ENCODE measurements around the gene HUNK.
"Not testable (repeated sequence)": the region's sequence is repeated elsewhere in the genome, so short reads cannot be mapped to it uniquely, and the experiment has no call there.

HUNK gene

DNA sequence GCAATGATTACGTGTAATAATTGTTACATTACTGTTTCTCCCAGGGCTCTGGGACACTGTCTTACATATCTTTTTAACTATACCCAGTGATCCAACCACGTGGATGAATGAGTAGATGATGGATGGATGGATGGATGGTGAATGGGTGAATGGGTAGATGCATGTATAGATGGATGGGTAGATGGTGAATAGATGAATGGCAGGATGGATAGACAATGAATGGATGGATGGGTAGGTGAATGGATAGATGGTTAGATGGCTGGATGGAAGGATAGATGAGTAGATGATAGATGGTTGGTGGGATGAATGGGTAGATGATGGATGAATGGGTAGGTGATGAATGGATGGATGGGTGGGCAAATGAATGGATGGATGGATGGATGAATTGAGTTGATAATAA, 135.9 kb downstream of the HUNK start:
- no peak for DNase-seq

DNA sequence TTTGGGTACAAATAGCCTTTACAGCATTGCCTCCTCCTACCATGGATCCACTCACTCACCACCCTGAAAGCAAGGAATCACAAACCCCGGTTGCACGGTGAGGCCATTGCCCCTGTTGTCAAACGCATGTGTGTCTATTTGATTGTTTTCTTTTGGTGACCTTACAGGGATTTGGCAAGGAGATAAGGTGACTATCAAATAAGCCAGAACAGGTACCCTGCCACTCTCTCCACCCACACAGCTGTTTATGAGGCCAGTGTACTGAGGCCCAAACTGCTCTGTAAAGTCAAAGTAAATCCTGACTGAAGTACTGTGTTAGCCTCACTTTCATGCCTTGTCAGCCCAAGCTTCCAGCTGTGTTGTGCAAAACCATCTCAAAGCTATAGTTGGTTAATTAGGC, 136.4 kb downstream of the HUNK start:
- DNase-seq, result no peak

DNA sequence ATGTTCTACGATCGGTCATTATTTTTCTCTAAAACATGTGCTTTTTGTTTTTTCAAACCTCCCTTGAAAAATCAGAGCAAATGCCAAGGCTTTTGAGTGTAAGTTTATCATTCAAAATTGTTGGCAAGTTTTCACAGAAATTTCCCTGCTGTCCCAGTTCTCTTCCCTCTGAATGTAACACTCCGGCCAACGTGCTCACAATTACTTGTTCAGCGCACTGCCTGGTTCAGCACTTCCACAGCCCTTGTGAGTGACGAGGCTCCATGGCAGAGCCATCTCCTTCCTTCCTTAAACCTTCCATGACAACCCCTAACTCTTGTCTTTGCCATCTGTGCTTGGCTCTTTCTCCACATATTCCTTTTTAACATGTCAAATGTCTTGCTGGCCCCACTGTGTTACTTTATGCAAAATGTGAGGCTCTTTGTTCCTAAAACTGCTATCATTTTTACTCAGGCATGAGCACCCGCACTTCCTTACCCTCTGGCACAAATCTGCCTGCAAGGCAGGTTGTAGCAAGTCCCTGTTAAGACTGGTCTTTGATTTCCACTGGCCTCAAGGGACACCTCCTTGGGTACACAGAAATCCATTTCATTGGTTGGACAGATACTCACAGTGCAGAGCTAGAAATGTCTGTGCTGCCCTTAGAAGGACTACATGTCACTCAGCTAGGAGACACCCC, 142.8 kb downstream of the HUNK start:
- DNase-seq, result no peak

DNA sequence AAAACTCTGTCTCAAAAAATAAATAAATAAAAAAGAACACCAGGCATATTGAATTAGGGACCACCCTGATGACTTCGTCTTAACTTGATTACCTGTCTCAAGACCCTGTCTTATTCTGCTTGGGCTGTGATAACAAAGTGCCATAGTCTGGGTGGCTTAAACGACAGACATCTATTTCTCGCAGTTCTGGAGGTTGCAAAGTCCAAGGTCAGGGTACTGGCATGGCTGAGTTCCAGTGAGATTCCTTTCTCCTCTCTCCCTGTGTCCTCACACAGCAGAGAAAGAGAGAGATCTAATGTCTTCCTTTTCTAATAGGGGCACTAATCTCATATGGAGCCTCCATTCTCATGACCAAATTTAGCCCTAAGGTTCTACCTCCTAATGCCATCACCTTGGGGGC, 145.6 kb downstream of the HUNK start:
- no peak for DNase-seq

DNA sequence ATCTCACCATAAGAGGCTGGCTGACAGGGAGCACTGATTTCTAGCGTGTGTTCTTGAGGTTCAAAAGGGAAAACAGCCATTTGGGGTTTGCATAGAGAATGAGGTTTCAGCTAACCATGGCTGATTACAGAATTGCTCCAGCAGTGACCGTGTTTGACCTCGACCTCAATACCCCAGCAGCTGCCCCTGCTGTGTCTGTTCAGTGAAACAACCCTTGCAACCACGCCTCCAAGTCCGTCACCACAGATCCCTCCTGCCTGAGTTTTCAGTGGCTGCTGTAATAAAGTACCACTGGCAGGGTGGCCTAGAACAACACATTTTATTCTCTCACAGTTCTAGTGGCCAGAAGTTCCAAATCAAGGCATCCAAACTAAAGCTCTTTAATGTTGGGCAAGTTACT, 147.7 kb downstream of the HUNK start:
- DNase-seq, result no peak

DNA sequence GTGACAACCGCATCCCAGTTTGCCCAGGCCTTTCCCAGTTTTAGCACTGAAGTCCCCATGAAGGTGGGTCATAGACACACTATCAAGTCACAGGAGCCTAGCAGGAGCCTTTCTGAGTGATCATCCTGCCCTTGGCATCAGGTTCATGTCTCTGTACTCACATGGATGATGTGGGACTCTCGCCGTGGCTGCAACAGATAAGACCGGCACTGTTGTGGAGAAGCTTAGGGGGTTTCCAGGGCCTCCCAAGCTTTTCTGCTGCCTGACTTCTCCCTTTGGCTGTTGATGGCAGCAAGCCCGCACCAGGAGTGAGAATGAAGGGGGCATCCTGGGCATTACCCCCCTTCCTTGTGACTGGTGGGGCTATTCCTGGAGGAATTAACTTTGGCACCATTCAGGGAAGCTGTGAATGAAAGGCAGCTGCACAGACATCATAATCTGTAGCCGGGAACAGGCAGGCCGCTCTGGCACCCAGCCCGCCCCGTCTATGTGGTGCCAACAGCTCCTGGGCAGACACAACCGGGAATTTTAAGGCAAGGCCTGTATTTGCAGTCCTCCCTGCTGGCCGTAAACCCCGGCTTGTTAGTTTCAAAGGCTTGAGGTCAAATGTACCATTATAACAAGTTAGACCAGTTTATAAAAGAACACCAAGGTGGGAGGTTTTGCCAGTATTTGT, 148.6 kb downstream of the HUNK start:
- no peak for DNase-seq

DNA sequence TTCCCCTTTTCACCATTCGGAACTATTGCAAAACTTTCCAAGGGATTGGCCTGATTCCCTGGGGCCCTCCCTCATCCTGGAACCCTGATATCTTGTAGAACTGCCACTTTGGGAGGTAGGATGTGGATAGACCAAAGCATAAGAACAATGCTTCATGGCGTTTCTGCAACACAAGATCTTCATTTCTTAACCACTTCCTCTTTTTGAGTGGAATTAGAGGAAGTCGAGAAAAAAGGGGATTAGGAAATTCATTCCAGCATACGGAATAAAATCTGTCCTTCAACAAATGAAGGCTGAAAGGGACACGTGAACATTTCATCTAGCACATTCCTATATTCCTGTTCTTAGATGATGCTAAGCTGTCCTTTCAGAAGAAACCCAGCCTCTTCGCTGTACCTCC, 149.3 kb downstream of the HUNK start:
- DNase-seq, result no peak

DNA sequence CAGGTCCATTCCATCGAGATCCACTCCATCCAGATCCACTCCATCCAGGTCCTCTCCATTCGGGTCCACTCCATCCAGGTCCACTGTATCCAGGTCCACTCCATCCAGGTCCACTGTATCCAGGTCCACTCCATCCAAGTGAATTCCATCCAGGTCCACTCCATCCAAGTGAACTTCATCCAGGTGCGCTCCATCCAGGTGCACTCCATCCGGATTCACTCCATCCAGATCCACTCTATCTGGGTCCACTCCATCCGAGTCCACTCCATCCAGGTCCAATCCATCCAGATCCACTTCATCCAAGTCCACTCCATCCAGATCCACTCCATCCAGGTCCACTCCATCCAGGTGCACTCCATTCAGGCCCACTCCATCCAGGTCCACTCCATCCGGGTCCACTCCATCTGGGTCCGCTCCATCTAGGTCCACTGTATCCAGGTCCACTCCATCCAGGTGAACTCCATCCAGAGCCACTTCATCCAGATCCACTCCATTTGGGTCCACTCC, 157.4 kb downstream of the HUNK start:
- DNase-seq, result no peak

DNA sequence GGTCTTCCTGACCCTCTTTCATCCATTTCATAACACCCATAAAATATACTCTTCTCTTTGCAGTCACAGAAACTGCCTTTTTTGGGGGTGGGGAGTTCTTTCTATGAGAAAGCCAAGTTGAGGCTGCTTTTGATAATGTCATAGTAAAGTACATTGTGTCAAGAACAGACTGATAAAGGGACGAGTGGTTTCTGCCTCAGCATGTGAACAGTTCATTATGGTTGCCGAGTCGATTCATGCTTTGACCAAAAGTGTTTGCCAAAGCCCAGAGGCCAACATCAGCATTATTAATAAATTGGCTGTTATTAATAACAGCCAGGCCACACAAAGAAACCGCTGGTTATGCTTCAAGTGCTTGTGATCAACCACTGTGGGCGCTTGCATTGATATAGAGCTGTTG, 162.0 kb downstream of the HUNK start:
- no peak for DNase-seq

DNA sequence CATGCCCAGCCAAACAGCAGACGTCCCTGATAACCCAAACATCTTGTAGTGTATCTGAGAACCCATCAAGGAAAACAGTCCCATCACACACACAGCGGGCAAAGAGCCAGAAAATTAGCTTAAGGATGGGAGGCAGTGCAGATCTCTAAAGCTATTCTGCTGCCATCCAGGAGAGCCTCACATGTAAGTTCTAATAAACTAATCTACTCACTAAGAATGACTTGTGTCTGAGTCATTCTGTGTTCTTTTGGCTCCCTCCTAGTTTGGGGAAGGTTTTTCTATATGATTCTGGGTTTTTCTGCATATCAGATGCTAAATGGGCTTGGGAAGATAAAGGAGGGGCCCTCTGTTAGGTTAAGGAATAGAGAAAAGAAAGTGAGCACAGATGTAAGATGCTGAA, 162.8 kb downstream of the HUNK start:
- DNase-seq, result no peak

DNA sequence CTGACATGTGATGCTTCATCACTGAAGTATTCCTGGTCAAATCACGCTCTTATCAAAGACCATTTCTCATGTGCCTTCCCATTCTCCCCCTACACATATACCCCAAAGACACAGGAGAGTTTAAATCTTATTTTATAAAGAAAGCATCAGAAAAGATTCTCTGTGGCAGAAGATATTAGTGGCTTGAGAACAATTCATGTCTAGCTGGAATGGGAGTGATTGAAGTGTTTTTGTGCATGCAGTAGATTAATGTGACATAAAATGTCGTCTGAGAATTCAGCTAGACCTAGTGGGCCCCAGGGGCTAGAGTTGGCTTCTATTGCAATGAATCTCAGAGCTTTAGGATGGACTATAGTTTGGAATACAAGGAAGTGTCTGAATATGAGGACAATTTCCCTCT, 163.9 kb downstream of the HUNK start:
- DNase-seq, result no peak

DNA sequence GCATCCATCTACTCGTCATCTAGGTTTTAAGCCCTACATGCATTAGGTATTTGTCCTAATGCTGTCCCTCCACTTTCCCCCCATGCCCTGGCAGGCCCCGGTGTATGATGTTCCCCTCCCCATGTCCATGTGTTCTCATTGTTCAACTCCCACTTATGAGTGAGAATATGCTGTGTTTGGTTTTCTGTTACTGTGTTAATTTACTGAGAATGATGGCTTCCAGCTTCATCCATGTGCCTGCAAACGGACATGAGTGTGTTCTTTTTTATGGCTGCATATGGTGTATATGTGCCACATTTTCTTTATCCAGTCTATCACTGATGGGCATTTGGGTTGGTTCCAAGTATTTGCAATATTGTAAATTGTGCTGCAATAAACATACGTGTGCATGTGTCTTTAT, 165.9 kb downstream of the HUNK start:
- not testable (repeated sequence) for DNase-seq

DNA sequence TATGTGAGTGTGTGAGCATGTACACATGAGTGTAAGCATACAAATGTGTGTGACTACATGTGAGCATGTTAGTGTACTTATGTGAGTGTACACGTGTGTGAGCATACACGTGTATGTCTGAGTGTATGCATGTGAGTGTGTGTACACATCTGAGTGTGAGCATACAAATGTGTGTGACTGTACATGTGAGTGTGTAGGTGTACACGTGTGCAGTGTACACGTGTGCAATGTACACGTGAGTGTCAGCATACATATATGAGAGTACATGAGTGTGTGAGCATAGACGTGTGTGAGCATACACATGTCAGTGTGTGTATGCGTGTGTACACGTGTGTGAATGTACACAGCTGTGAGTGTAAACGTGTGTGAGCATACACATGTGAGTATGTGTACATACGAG, 170.6 kb downstream of the HUNK start:
- DNase-seq, result no peak

DNA sequence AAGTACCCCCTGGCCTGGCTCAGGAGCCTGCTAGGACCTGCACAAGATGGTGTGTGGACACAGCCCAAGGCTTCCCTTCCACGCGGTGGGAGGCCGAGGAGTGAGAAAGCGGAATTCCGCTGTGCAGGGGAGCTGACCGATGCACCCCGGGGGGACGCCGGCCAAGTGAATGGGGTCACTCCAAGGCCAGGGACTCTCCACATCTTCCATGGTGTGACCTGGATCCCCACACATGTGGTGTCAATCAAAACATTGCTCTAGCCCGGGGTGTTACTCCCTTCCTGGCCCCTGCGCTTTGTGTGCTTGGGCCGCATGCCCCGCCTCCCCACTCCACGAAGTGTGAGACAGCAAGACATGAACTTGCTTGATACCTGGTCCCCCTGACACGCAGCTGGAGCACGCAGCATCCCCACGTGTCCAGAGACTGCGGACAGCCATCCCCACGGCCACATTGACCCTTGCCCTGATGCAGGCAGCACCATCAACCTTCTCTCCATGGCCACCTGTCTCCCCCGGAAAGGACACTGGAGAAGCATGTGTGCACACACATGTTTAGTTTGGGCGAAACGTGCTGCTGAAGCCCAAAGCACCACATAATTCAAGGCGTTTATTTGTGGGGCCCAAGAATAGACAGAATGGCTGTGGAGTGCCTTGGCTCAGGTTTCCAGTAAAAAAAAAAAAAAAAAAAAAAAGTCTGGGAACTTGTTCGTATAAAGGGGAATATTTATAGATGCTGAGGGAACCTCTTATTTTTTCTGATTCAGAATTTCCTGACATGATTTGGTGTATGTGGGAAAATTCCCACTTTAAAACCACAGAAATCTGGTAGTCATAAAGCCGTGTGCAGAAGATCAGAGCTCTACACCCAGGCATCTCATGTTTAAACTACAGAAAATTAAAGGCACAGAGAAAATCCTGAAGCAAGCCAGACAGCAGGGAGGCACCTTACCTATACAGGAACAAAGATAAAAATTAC, 171.7 kb downstream of the HUNK start:
- DNase-seq, result no peak

DNA sequence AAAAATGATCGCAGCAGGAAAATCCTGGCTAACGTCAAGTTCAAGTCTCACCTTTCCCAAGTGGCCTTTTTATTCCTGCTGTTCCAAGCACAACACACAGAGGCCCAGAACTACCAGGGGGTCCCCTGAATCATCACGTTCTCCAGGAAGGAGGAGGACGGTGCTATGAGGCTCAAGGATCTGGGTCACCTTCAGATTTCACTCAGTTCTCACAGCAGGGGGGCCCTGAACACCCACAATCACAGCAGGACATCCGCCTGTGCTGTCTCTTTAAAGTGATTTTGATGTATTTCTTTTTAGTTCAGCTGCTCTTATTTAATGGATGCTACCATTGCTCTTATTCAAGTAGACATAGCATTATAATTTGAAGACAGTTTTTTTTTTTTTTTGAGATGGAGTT, 173.4 kb downstream of the HUNK start:
- no peak for DNase-seq

DNA sequence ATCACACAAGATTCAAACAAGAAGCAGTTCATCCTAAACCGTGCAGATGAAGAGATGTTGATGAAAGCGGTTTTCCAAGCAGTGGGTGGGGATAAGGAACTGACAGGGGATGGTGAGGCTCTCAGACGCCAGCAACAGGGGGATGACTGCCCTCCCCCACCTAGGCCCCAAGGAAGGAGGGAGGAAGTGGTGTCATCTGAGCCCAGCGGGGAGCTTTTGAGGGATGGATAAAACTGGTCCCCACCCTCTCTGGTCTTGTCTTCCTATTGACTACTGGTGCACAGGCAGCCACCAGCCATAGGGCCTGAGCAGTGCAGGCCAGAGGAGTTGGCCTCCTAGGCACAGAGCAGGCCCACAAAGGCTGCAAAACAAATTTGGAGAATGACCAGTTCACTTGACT, 175.5 kb downstream of the HUNK start:
- DNase-seq, result no peak
